HepG2 (cell line): ENCODE results near the gene CAMSAP3. TPM values are rescaled to one million over a fixed set of nuclear protein-coding genes. Genes with fewer than 3 reads are reported as not detected.
A peak's percentile ranks its signal among the peaks of the same experiment; 100 is the strongest.

Experiments
- ATF7-NPFF ChIP-seq: sonication (generic); formaldehyde crosslinking; IDR thresholded peaks from 2 replicates; pipeline ENCODE4 v1.8.1; 2023; ENCODE audit warnings: mild to moderate bottlenecking, low read depth, missing genetic modification reagents, moderate library complexity
- CHCHD3 ChIP-seq: sonication (generic); formaldehyde crosslinking; IDR thresholded peaks from 2 replicates; pipeline ENCODE4 v1.8.0; 2022; ENCODE audit warnings: mild to moderate bottlenecking, missing genetic modification reagents, moderate library complexity
- HMG20A ChIP-seq: IDR thresholded peaks from 2 replicates; pipeline ENCODE4 v1.6.1; 2016; ENCODE audit warnings: borderline replicate concordance
- JUNB ChIP-seq: sonication (generic); formaldehyde crosslinking; IDR thresholded peaks from 2 replicates; pipeline ENCODE4 v1.8.0; 2022; ENCODE audit warnings: missing genetic modification reagents, mild to moderate bottlenecking, borderline replicate concordance
- NFE2 ChIP-seq: sonication (generic); formaldehyde crosslinking; IDR thresholded peaks from 2 replicates; pipeline ENCODE4 v1.4.0; 2020; ENCODE audit warnings: missing genetic modification reagents
- RORA ChIP-seq: sonication (generic); formaldehyde crosslinking; IDR thresholded peaks from 2 replicates; pipeline ENCODE4 v1.5.0; 2020; ENCODE audit warnings: mild to moderate bottlenecking, missing genetic modification reagents, moderate library complexity
- SIX1 ChIP-seq: sonication (generic); formaldehyde crosslinking; IDR thresholded peaks from 2 replicates; pipeline ENCODE4 v1.4.0; 2020; ENCODE audit warnings: missing genetic modification reagents, borderline replicate concordance
- SMAD9 ChIP-seq: sonication (generic); formaldehyde crosslinking; IDR thresholded peaks from 2 replicates; pipeline ENCODE4 v1.5.1; 2020; ENCODE audit warnings: mild to moderate bottlenecking, missing genetic modification reagents
- TBX3 ChIP-seq: fragments of 450-650 bp; IDR thresholded peaks from 2 replicates; pipeline ENCODE4 v1.6.1; 2017; ENCODE audit warnings: antibody characterized with exemption, mild to moderate bottlenecking, inconsistent platforms, borderline replicate concordance
- TSC22D2 ChIP-seq: sonication (generic); formaldehyde crosslinking; IDR thresholded peaks from 2 replicates; pipeline ENCODE4 v1.5.1; 2020; ENCODE audit warnings: missing genetic modification reagents, mild to moderate bottlenecking, borderline replicate concordance
- ZNF12 ChIP-seq: sonication (generic); formaldehyde crosslinking; IDR thresholded peaks from 2 replicates; pipeline ENCODE4 v1.5.0; 2020; ENCODE audit warnings: missing genetic modification reagents
- ZNF180 ChIP-seq: sonication (generic); formaldehyde crosslinking; IDR thresholded peaks from 2 replicates; pipeline ENCODE4 v1.4.0; 2020; ENCODE audit warnings: low read depth, missing genetic modification reagents, borderline replicate concordance
- ZNF251 ChIP-seq: sonication (generic); formaldehyde crosslinking; IDR thresholded peaks from 2 replicates; pipeline ENCODE4 v1.9.0; 2021; ENCODE audit warnings: mild to moderate bottlenecking, missing genetic modification reagents
- ZNF530 ChIP-seq: sonication (generic); formaldehyde crosslinking; IDR thresholded peaks from 2 replicates; pipeline ENCODE4 v1.5.0; 2020; ENCODE audit warnings: low read depth, mild to moderate bottlenecking, missing genetic modification reagents
- polyA plus RNA-seq, 8 experiments: library from polyadenylated mRNA; depleted of rRNA in 3 of 8; stranded (reverse) in 7 of 8; unstranded in 1 of 8; fragments of >200 nt; fragmentation: Illumina TruSeq in 4 of 8; extraction: Trizol in 4 of 8; gene quantifications; 2 replicates each; pipeline versions ENCODE4 v1.2.1 to v1.2.3, GENCODE V29; 2011 to 2016; ENCODE audit warnings: low read depth in 4 of 8, missing spikeins in 1 of 8, mixed read lengths in 1 of 8; ENCODE audit not compliant: insufficient read depth in 1 of 8
- total RNA-seq, 5 experiments: library from RNA; depleted of rRNA; stranded (reverse); fragments of >200 nt; fragmentation: Illumina TruSeq; extraction: Trizol; gene quantifications; 2 replicates each; pipeline ENCODE4 v1.2.3, GENCODE V29; 2016; ENCODE audit warnings: low read depth in 1 of 5
- TF ChIP-seq, protein P1 (sequence below): sonication (generic); formaldehyde crosslinking; IDR thresholded peaks from 2 replicates; pipeline ENCODE4 v1.5.0; 2020; ENCODE audit warnings: mild to moderate bottlenecking, missing genetic modification reagents, borderline replicate concordance
- TF ChIP-seq, protein P2 (sequence below): sonication (generic); formaldehyde crosslinking; IDR thresholded peaks from 2 replicates; pipeline ENCODE4 v1.8.1; 2023; ENCODE audit warnings: mild to moderate bottlenecking, missing genetic modification reagents
- TF ChIP-seq, protein P3 (sequence below): sonication (generic); formaldehyde crosslinking; conservative IDR thresholded peaks from 2 replicates; pipeline ENCODE4 v1.8.0; 2022; ENCODE audit warnings: low read depth, missing genetic modification reagents
- TF ChIP-seq, protein P4 (sequence below): IDR thresholded peaks from 2 replicates; pipeline ENCODE4 v1.6.1; 2016; ENCODE audit warnings: missing biosample characterization, missing genetic modification reagents, low read depth
- TF ChIP-seq, protein P5 (sequence below): sonication (generic); formaldehyde crosslinking; IDR thresholded peaks from 2 replicates; pipeline ENCODE4 v1.4.0; 2020; ENCODE audit warnings: missing genetic modification reagents; ENCODE audit errors: not compliant biosample characterization

CAMSAP3 gene
- total and polyA plus RNA-seq, 2 of the 13 experiments (the other 11 are each of a cell fraction or from before 2014, with no cell fraction given): 10.8 to 11.8 TPM

DNA sequence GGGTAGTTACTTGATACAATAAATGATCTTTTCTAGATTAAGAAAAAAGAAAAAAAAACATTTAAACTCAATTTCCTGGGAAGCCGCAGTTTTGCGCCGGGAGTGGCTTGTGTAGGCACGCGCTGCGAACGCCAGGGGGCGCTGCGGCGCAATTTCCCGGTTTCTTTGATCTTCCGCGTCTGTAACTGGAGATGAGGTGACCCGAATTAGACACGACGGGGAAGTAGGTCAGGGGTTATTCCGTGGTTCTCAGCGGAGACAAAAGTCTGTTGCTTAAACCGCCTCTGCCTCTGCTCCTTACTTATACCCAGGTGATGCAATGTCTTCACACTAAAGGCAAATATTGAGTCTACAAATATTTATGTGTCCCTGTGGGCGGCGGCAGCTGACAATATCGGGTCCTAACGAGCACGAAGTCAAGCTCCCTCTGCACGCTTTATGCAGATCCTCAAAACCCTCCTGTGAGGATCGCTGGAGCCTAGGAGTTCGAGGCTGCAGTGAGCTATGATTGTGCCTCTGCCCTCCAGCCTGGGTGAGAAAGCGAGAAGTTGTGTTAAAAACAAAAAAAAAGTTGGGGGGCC is 56.5 kb downstream of the CAMSAP3 start (continued):
- TF ChIP-seq, protein P1, sequence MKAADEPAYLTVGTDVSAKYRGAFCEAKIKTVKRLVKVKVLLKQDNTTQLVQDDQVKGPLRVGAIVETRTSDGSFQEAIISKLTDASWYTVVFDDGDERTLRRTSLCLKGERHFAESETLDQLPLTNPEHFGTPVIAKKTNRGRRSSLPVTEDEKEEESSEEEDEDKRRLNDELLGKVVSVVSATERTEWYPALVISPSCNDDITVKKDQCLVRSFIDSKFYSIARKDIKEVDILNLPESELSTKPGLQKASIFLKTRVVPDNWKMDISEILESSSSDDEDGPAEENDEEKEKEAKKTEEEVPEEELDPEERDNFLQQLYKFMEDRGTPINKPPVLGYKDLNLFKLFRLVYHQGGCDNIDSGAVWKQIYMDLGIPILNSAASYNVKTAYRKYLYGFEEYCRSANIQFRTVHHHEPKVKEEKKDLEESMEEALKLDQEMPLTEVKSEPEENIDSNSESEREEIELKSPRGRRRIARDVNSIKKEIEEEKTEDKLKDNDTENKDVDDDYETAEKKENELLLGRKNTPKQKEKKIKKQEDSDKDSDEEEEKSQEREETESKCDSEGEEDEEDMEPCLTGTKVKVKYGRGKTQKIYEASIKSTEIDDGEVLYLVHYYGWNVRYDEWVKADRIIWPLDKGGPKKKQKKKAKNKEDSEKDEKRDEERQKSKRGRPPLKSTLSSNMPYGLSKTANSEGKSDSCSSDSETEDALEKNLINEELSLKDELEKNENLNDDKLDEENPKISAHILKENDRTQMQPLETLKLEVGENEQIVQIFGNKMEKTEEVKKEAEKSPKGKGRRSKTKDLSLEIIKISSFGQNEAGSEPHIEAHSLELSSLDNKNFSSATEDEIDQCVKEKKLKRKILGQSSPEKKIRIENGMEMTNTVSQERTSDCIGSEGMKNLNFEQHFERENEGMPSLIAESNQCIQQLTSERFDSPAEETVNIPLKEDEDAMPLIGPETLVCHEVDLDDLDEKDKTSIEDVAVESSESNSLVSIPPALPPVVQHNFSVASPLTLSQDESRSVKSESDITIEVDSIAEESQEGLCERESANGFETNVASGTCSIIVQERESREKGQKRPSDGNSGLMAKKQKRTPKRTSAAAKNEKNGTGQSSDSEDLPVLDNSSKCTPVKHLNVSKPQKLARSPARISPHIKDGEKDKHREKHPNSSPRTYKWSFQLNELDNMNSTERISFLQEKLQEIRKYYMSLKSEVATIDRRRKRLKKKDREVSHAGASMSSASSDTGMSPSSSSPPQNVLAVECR (CRISPR knock-in tag): peak; percentile 67; the same call in 1 of the 2 replicates
- no peak for TF ChIP-seq ZNF530 (CRISPR knock-in tag)
- TF ChIP-seq, protein P2, sequence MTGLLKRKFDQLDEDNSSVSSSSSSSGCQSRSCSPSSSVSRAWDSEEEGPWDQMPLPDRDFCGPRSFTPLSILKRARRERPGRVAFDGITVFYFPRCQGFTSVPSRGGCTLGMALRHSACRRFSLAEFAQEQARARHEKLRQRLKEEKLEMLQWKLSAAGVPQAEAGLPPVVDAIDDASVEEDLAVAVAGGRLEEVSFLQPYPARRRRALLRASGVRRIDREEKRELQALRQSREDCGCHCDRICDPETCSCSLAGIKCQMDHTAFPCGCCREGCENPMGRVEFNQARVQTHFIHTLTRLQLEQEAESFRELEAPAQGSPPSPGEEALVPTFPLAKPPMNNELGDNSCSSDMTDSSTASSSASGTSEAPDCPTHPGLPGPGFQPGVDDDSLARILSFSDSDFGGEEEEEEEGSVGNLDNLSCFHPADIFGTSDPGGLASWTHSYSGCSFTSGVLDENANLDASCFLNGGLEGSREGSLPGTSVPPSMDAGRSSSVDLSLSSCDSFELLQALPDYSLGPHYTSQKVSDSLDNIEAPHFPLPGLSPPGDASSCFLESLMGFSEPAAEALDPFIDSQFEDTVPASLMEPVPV (CRISPR knock-in tag): peak; percentile 34; the same call in 1 of the 2 replicates
- TF ChIP-seq CHCHD3: no peak
- no peak for TF ChIP-seq ATF7-NPFF (CRISPR knock-in tag)
- 0 out of 2 replicates have a peak, but pooled peaks have one; percentile 58 for TF ChIP-seq TSC22D2 (CRISPR knock-in tag)
- no peak for TF ChIP-seq SMAD9 (CRISPR knock-in tag)
- TF ChIP-seq ZNF251 (CRISPR knock-in tag): no peak
- no peak for TF ChIP-seq NFE2
- TF ChIP-seq RORA (CRISPR knock-in tag): 0 out of 2 replicates have a peak, but pooled peaks have one; percentile 75
- TF ChIP-seq JUNB (CRISPR knock-in tag): no peak
- TF ChIP-seq, protein P3, sequence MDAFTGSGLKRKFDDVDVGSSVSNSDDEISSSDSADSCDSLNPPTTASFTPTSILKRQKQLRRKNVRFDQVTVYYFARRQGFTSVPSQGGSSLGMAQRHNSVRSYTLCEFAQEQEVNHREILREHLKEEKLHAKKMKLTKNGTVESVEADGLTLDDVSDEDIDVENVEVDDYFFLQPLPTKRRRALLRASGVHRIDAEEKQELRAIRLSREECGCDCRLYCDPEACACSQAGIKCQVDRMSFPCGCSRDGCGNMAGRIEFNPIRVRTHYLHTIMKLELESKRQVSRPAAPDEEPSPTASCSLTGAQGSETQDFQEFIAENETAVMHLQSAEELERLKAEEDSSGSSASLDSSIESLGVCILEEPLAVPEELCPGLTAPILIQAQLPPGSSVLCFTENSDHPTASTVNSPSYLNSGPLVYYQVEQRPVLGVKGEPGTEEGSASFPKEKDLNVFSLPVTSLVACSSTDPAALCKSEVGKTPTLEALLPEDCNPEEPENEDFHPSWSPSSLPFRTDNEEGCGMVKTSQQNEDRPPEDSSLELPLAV (CRISPR knock-in tag): no peak
- peak; percentile 92; the same call in 1 of the 2 replicates for TF ChIP-seq TBX3
- TF ChIP-seq ZNF12 (CRISPR knock-in tag): peak; percentile 98
- TF ChIP-seq HMG20A (CRISPR knock-in tag): peak; percentile 96
- TF ChIP-seq ZNF180 (CRISPR knock-in tag): no peak
- TF ChIP-seq, protein P4, sequence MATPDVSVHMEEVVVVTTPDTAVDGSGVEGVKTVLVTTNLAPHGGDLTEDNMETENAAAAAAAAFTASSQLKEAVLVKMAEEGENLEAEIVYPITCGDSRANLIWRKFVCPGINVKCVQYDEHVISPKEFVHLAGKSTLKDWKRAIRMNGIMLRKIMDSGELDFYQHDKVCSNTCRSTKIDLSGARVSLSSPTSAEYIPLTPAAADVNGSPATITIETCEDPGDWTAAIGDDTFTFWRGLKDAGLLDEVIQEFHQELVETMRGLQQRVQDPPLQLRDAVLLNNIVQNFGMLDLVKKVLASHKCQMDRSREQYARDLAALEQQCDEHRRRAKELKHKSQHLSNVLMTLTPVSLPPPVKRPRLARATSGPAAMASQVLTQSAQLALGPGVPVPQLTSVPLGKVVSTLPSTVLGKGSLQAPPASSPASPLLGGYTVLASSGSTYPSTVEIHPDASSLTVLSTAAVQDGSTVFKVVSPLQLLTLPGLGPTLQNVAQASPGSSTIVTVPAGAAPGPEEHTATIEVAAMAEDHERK (CRISPR knock-in tag): no peak
- TF ChIP-seq, protein P5, sequence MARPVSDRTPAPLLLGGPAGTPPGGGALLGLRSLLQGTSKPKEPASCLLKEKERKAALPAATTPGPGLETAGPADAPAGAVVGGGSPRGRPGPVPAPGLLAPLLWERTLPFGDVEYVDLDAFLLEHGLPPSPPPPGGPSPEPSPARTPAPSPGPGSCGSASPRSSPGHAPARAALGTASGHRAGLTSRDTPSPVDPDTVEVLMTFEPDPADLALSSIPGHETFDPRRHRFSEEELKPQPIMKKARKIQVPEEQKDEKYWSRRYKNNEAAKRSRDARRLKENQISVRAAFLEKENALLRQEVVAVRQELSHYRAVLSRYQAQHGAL: no peak
- TF ChIP-seq SIX1 (CRISPR knock-in tag): peak; percentile 98
